Islet precursor cell (in vitro differentiated cells): Measurements from ENCODE around the gene GPX3.

Source experiments
- DNase-seq: peaks from one replicate; pipeline ENCODE4 v3.0.0-alpha.2; 2018

The GPX3 gene

GRCh38 chr5:151058891-151059489 lies 38.6 kb downstream of the GPX3 start:
- DNase-seq: no peak

GRCh38 chr5:151060742-151061141 lies 40.4 kb downstream of the GPX3 start:
- DNase-seq: no peak

GRCh38 chr5:151062405-151063141 lies 42.2 kb downstream of the GPX3 start:
- no peak for DNase-seq

- DNase-seq: no peak
Observed at GRCh38 chr5:151063142-151063989, 43.0 kb downstream of the GPX3 start.

GRCh38 chr5:151064916-151065499 lies 44.6 kb downstream of the GPX3 start:
- DNase-seq: no peak

- no peak for DNase-seq
Observed at GRCh38 chr5:151065609-151066008, 45.2 kb downstream of the GPX3 start.

- DNase-seq: no peak
Observed at GRCh38 chr5:151066920-151067319, 46.5 kb downstream of the GPX3 start.

GRCh38 chr5:151067632-151068432 lies 47.4 kb downstream of the GPX3 start:
- no peak for DNase-seq

GRCh38 chr5:151068433-151069197 lies 48.2 kb downstream of the GPX3 start:
- no peak for DNase-seq

GRCh38 chr5:151070449-151070848 lies 50.1 kb downstream of the GPX3 start:
- no peak for DNase-seq

- no peak for DNase-seq
Observed at GRCh38 chr5:151071021-151071420, 50.6 kb downstream of the GPX3 start.

- no peak for DNase-seq
Observed at GRCh38 chr5:151071848-151072629, 51.6 kb downstream of the GPX3 start.

- peak; percentile 88 for DNase-seq
Observed at GRCh38 chr5:151072630-151073025, 52.2 kb downstream of the GPX3 start.

GRCh38 chr5:151073280-151073679 lies 52.9 kb downstream of the GPX3 start:
- DNase-seq: no peak

- DNase-seq: no peak
Observed at GRCh38 chr5:151074557-151074956, 54.2 kb downstream of the GPX3 start.

- DNase-seq: peak; percentile 87
Observed at GRCh38 chr5:151075698-151076331, 55.4 kb downstream of the GPX3 start.

- no peak for DNase-seq
Observed at GRCh38 chr5:151076616-151077015, 56.2 kb downstream of the GPX3 start.

- no peak for DNase-seq
Observed at GRCh38 chr5:151077419-151077818, 57.0 kb downstream of the GPX3 start.

- no peak for DNase-seq
Observed at GRCh38 chr5:151077967-151078366, 57.6 kb downstream of the GPX3 start.
